PC-3 (cell line): ENCODE results near the gene PDLIM4.

Experiments used
- EZH2 ChIP-seq: fragments of 300-600 bp; sonication (generic); IDR thresholded peaks from one replicate; pipeline ENCODE4 v1.6.1; 2017; ENCODE audit warnings: antibody characterized with exemption, mild to moderate bottlenecking, low read length; ENCODE audit not compliant: unreplicated experiment
- EZH2phosphoT487 ChIP-seq: fragments of 300-600 bp; sonication (generic); IDR thresholded peaks from 2 replicates; pipeline ENCODE4 v1.6.1; 2018; ENCODE audit warnings: mild to moderate bottlenecking, antibody characterized with exemption, low read length, borderline replicate concordance
- TF ChIP-seq, protein P1 (sequence below): fragments of 300-600 bp; sonication (generic); conservative IDR thresholded peaks from 2 replicates; pipeline ENCODE4 v1.5.1; 2017; ENCODE audit warnings: antibody characterized with exemption, low read depth, mild to moderate bottlenecking, low read length

- TF ChIP-seq, protein P1, sequence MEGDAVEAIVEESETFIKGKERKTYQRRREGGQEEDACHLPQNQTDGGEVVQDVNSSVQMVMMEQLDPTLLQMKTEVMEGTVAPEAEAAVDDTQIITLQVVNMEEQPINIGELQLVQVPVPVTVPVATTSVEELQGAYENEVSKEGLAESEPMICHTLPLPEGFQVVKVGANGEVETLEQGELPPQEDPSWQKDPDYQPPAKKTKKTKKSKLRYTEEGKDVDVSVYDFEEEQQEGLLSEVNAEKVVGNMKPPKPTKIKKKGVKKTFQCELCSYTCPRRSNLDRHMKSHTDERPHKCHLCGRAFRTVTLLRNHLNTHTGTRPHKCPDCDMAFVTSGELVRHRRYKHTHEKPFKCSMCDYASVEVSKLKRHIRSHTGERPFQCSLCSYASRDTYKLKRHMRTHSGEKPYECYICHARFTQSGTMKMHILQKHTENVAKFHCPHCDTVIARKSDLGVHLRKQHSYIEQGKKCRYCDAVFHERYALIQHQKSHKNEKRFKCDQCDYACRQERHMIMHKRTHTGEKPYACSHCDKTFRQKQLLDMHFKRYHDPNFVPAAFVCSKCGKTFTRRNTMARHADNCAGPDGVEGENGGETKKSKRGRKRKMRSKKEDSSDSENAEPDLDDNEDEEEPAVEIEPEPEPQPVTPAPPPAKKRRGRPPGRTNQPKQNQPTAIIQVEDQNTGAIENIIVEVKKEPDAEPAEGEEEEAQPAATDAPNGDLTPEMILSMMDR = no peak
- TF ChIP-seq EZH2 (no peak), EZH2phosphoT487 (no peak)
These were observed 3.4 kb downstream of the PDLIM4 start for GRCh38 chr5:132260714-132261551.
